ENCODE measurements around the gene GPRASP3. TPM values are rescaled to one million over a fixed set of nuclear protein-coding genes. Genes with fewer than 3 reads are reported as not detected.
A peak's percentile ranks its signal among the peaks of the same experiment; 100 is the strongest.

GPRASP3 gene
- total RNA-seq, 1 experiment from 2014 or later = 0.71 TPM

GRCh38 chrX:102765217-102765616 is 44.7 kb downstream of the GPRASP3 start:
- peak; percentile 49 for DNase-seq (ENCODE audit: low spot score)

- peak; percentile 20 for DNase-seq (ENCODE audit: low spot score)
Observed at GRCh38 chrX:102765809-102766208, 45.3 kb downstream of the GPRASP3 start.

GRCh38 chrX:102767287-102767686 is 46.7 kb downstream of the GPRASP3 start:
- no peak for DNase-seq (ENCODE audit: low spot score)

- DNase-seq (ENCODE audit: low spot score) = peak; percentile 68
Observed at GRCh38 chrX:102768987-102769761, 48.6 kb downstream of the GPRASP3 start.

Other genes with a start within 250 kb of the GPRASP3 start
- not detected in 2 replicates for gene TCP11X2, start 248.9 kb upstream of the GPRASP3 start, total RNA-seq (2014; rRNA removed; shearing (Covaris generic))
- 9.3 and 13.7 TPM in 2 replicates for gene TMSB15A, start 204.0 kb upstream of the GPRASP3 start, total RNA-seq (2014; rRNA removed; shearing (Covaris generic))
- gene ARMCX5, start 121.2 kb upstream of the GPRASP3 start, total RNA-seq (2014; rRNA removed; shearing (Covaris generic)) = 5.9 and 10.8 TPM in 2 replicates
- gene GPRASP1, start 69.3 kb upstream of the GPRASP3 start, total RNA-seq (2014; rRNA removed; shearing (Covaris generic)) = 0.26 and 0.29 TPM in 2 replicates
- gene GPRASP2, start 8.3 kb upstream of the GPRASP3 start, total RNA-seq (2014; rRNA removed; shearing (Covaris generic)) = 10.2 and 12.2 TPM in 2 replicates
- gene RAB40AL, start 216.5 kb downstream of the GPRASP3 start, total RNA-seq (2014; rRNA removed; shearing (Covaris generic)) = not detected in 2 replicates